Stomach smooth muscle (tissue), 2 donors: ENCODE data around the gene PTP4A1.

ENCODE experiments used
- H3K27ac ChIP-seq: one replicate; pipeline ENCODE4 v1.7.0; 2013; ENCODE audit warnings: mild to moderate bottlenecking, low read length, inconsistent platforms
- H3K27me3 ChIP-seq, 2 donors: one replicate each; pipeline ENCODE4 v1.7.0; 2013; ENCODE audit warnings: low read length in 2 of 2; ENCODE audit not compliant: insufficient read depth in 2 of 2, control insufficient read depth in 1 of 2
- H3K36me3 ChIP-seq, 2 donors: one replicate each; pipeline ENCODE4 v1.7.0; 2013; ENCODE audit warnings: low read length in 2 of 2; ENCODE audit not compliant: control insufficient read depth in 2 of 2, insufficient read depth in 2 of 2
- H3K4me1 ChIP-seq: one replicate; pipeline ENCODE4 v1.7.0; 2013; ENCODE audit warnings: low read length; ENCODE audit not compliant: control insufficient read depth, insufficient read depth
- H3K4me3 ChIP-seq, 2 donors: one replicate each; pipeline ENCODE4 v1.7.0; 2013; ENCODE audit warnings: low read length in 2 of 2
- H3K9ac ChIP-seq, 2 donors: one replicate each; pipeline ENCODE4 v1.7.0; 2013; ENCODE audit warnings: low read length in 2 of 2, mild to moderate bottlenecking in 1 of 2
- H3K9me3 ChIP-seq, 2 donors: one replicate each; pipeline ENCODE4 v1.7.0; 2013; ENCODE audit warnings: low read length in 2 of 2; ENCODE audit not compliant: control insufficient read depth in 2 of 2
- donor health status: healthy.
- donor health status: Pancreatic carcinoma.

PTP4A1 gene

GRCh38 chr6:63533952-63534351, 38.3 kb upstream of the PTP4A1 start:
- no peaks in the 10 kb centered on the region for H3K27me3 ChIP-seq
- H3K27ac ChIP-seq, result no peak overlapping the region
- no peaks in the 10 kb centered on the region for H3K36me3 ChIP-seq
- no peak overlapping the region for H3K4me3 ChIP-seq
- no peaks in the 10 kb centered on the region for H3K9me3 ChIP-seq
- no peaks in the 10 kb centered on the region for H3K4me1 ChIP-seq
- H3K9ac ChIP-seq, result no peak overlapping the region

- H3K27me3 ChIP-seq, result no peaks in the 10 kb centered on the region
- no peaks in the 10 kb centered on the region for H3K36me3 ChIP-seq
- no peak overlapping the region for H3K27ac ChIP-seq
- H3K4me1 ChIP-seq, result no peaks in the 10 kb centered on the region
- H3K9ac ChIP-seq, result no peak overlapping the region
- H3K4me3 ChIP-seq, result no peak overlapping the region
- no peaks in the 10 kb centered on the region for H3K9me3 ChIP-seq
These were observed 34.9 kb upstream of the PTP4A1 start for GRCh38 chr6:63537201-63537958.

GRCh38 chr6:63537959-63538300, 34.4 kb upstream of the PTP4A1 start:
- Histone ChIP-seq H3K4me1 (no peaks in the 10 kb centered on the region), H3K4me3 (no peak overlapping the region), H3K9ac (no peak overlapping the region), H3K9me3 (no peaks in the 10 kb centered on the region), H3K27ac (no peak overlapping the region), H3K27me3 (no peaks in the 10 kb centered on the region), H3K36me3 (no peaks in the 10 kb centered on the region)

GRCh38 chr6:63538550-63538949, 33.7 kb upstream of the PTP4A1 start:
- Histone ChIP-seq H3K4me1 (no peaks in the 10 kb centered on the region), H3K27ac (no peak overlapping the region), H3K4me3 (no peak overlapping the region), H3K9me3 (no peaks in the 10 kb centered on the region), H3K36me3 (no peaks in the 10 kb centered on the region), H3K27me3 (no peaks in the 10 kb centered on the region), H3K9ac (no peak overlapping the region)

- H3K36me3 ChIP-seq, result no peaks in the 10 kb centered on the region
- H3K4me1 ChIP-seq, result no peaks in the 10 kb centered on the region
These were observed 29.3 kb upstream of the PTP4A1 start for GRCh38 chr6:63543001-63543400.

GRCh38 chr6:63543982-63544381, 28.3 kb upstream of the PTP4A1 start:
- Histone ChIP-seq H3K4me1 (no peaks in the 10 kb centered on the region), H3K9ac (no peak overlapping the region), H3K27me3 (no peaks in the 10 kb centered on the region), H3K36me3 (no peaks in the 10 kb centered on the region), H3K9me3 (no peaks in the 10 kb centered on the region), H3K4me3 (no peak overlapping the region), H3K27ac (no peak overlapping the region)

More at GRCh38 chr6:63543001-63543400, 29.3 kb upstream of the PTP4A1 start:
- Histone ChIP-seq H3K9me3 (no peaks in the 10 kb centered on the region), H3K27ac (no peak overlapping the region), H3K27me3 (no peaks in the 10 kb centered on the region), H3K4me3 (no peak overlapping the region), H3K9ac (no peak overlapping the region)

GRCh38 chr6:63546236-63546635, 26.0 kb upstream of the PTP4A1 start:
- H3K4me1 ChIP-seq, result no peaks in the 10 kb centered on the region
- no peaks in the 10 kb centered on the region for H3K9me3 ChIP-seq
- no peak overlapping the region for H3K9ac ChIP-seq
- no peak overlapping the region for H3K27ac ChIP-seq
- H3K36me3 ChIP-seq, result no peaks in the 10 kb centered on the region
- H3K4me3 ChIP-seq, result no peak overlapping the region
- H3K27me3 ChIP-seq, result no peaks in the 10 kb centered on the region

- Histone ChIP-seq H3K36me3 (no peaks in the 10 kb centered on the region), H3K9me3 (no peaks in the 10 kb centered on the region), H3K27ac (no peak overlapping the region), H3K27me3 (no peaks in the 10 kb centered on the region), H3K9ac (no peak overlapping the region), H3K4me1 (no peaks in the 10 kb centered on the region), H3K4me3 (no peak overlapping the region)
These were observed 25.6 kb upstream of the PTP4A1 start for GRCh38 chr6:63546697-63547096.

GRCh38 chr6:63549076-63549475, 23.2 kb upstream of the PTP4A1 start:
- Histone ChIP-seq H3K27me3 (no peaks in the 10 kb centered on the region), H3K36me3 (no peaks in the 10 kb centered on the region), H3K4me3 (no peak overlapping the region), H3K27ac (no peak overlapping the region), H3K4me1 (no peaks in the 10 kb centered on the region), H3K9me3 (no peaks in the 10 kb centered on the region), H3K9ac (no peak overlapping the region)

GRCh38 chr6:63553208-63553607, 19.1 kb upstream of the PTP4A1 start:
- no peak overlapping the region for H3K9ac ChIP-seq
- no peak overlapping the region for H3K4me3 ChIP-seq
- no peak overlapping the region for H3K27ac ChIP-seq
- H3K36me3 ChIP-seq, result no peaks in the 10 kb centered on the region
- H3K9me3 ChIP-seq, result no peaks in the 10 kb centered on the region
- H3K27me3 ChIP-seq, result no peaks in the 10 kb centered on the region
- no peaks in the 10 kb centered on the region for H3K4me1 ChIP-seq

GRCh38 chr6:63553900-63554299, 18.4 kb upstream of the PTP4A1 start:
- Histone ChIP-seq H3K27ac (no peak overlapping the region), H3K36me3 (no peaks in the 10 kb centered on the region), H3K27me3 (no peaks in the 10 kb centered on the region), H3K9ac (no peak overlapping the region), H3K9me3 (no peaks in the 10 kb centered on the region), H3K4me3 (no peak overlapping the region), H3K4me1 (no peaks in the 10 kb centered on the region)
